H1 (cell line): ENCODE results near the gene HARS2. TPM values are rescaled to one million over a fixed set of nuclear protein-coding genes. Genes with fewer than 3 reads are reported as not detected.
A peak's percentile ranks its signal among the peaks of the same experiment; 100 is the strongest.

Source experiments
- ATF2 ChIP-seq: IDR thresholded peaks from 2 replicates; pipeline ENCODE4 v1.6.1; 2012; ENCODE audit warnings: low read length, inconsistent platforms
- EGR1 ChIP-seq: IDR thresholded peaks from 2 replicates; pipeline ENCODE4 v1.6.1; 2011; ENCODE audit warnings: low read depth, low read length, borderline replicate concordance
- GABPA ChIP-seq: IDR thresholded peaks from 2 replicates; pipeline ENCODE4 v1.6.1; 2011; ENCODE audit warnings: mild to moderate bottlenecking, low read length, moderate library complexity, borderline replicate concordance; ENCODE audit not compliant: insufficient read depth
- KDM4A ChIP-seq: IDR thresholded peaks from one replicate; pipeline ENCODE4 v1.7.1; 2012; ENCODE audit warnings: low read depth, mild to moderate bottlenecking, moderate library complexity, low read length, inconsistent platforms; ENCODE audit not compliant: severe bottlenecking
- PHF8 ChIP-seq: fragments of 200-600 bp; sonication (generic); conservative IDR thresholded peaks from 2 replicates; pipeline ENCODE4 v1.7.1; 2012; ENCODE audit warnings: low read depth, mild to moderate bottlenecking, inconsistent platforms, low read length, moderate library complexity
- SAP30 ChIP-seq: fragments of 300-600 bp; sonication (generic); IDR thresholded peaks from 2 replicates; pipeline ENCODE4 v1.7.1; 2012; ENCODE audit warnings: low read length, moderate library complexity, mild to moderate bottlenecking, inconsistent platforms; ENCODE audit not compliant: insufficient read depth, insufficient replicate concordance
- TAF7 ChIP-seq: optimal IDR thresholded peaks from 2 replicates; pipeline ENCODE3; 2011; ENCODE audit warnings: low read depth, mild to moderate bottlenecking, inconsistent platforms, low read length, moderate library complexity, borderline replicate concordance
- polyA plus RNA-seq, 7 experiments: library from polyadenylated mRNA; depleted of rRNA in 3 of 7; stranded (reverse) in 5 of 7; unstranded in 2 of 7; fragments of >200 nt in 5 of 7; fragments of 200-250 nt in 2 of 7; gene quantifications; 1 replicate in 5 of 7; 2 replicates in 1 of 7; 4 replicates in 1 of 7; pipeline versions ENCODE4 v1.2.1 to v1.2.3, GENCODE V29; 2011 to 2013; ENCODE audit warnings: missing spikeins in 2 of 7, mixed read lengths in 2 of 7
- total RNA-seq: library from RNA; stranded (reverse); fragmentation: NEBNext Ultra II Directional; extraction: Animal tissue kit (Norgen Biotek cat#: 25700); gene quantifications from 2 replicates; pipeline ENCODE4 v1.2.1, GENCODE V29; 2021

Gene HARS2
- total and polyA plus RNA-seq, 2 of the 8 experiments (the other 6 are each of a cell fraction or from before 2014, with no cell fraction given), result 16.1 to 23.1 TPM

- TF ChIP-seq ATF2 (no peak), SAP30 (peak; percentile 89), PHF8 (peak; percentile 78), GABPA (peak; percentile 93), EGR1 (peak; percentile 99), TAF7 (peak; percentile 73), KDM4A (peak; percentile 88)
These were observed at the start of gene HARS2, which contains the start of gene HARS1 (continued) for GRCh38 chr5:140690941-140691924.
